Neuron (in vitro differentiated cells): ENCODE data around the gene ALKBH6.
A peak's percentile ranks its signal among the peaks of the same experiment; 100 is the strongest.
"Not testable (repeated sequence)": the region's sequence is repeated elsewhere in the genome, so short reads cannot be mapped to it uniquely, and the experiment has no call there.

Source experiments
- H2AFZ ChIP-seq: one replicate; pipeline ENCODE4 v1.6.1; 2013; ENCODE audit warnings: low read depth, mild to moderate bottlenecking, inconsistent platforms, low read length, moderate library complexity
- H3K27me3 ChIP-seq: one replicate; pipeline ENCODE4 v1.6.1; 2013; ENCODE audit warnings: low read length; ENCODE audit not compliant: insufficient read depth
- H3K36me3 ChIP-seq: one replicate; pipeline ENCODE4 v1.6.1; 2013; ENCODE audit warnings: low read length; ENCODE audit not compliant: insufficient read depth
- H3K4me1 ChIP-seq: one replicate; pipeline ENCODE4 v1.6.1; 2013; ENCODE audit warnings: low read length; ENCODE audit not compliant: insufficient read depth
- H3K4me3 ChIP-seq: 2 replicates; pipeline ENCODE4 v1.5.1; 2013; ENCODE audit warnings: mild to moderate bottlenecking, low read length, moderate library complexity
- H3K9me3 ChIP-seq: one replicate; pipeline ENCODE4 v1.6.1; 2013; ENCODE audit warnings: low read length

Gene ALKBH6

GRCh38 chr19:36046443-36047050 is 32.5 kb upstream of the ALKBH6 start:
- Histone ChIP-seq H3K36me3 (no peaks in the 10 kb centered on the region), H3K27me3 (no peaks in the 10 kb centered on the region), H3K4me3 (no peak overlapping the region), H3K4me1 (no peaks in the 10 kb centered on the region), H2AFZ (no peak overlapping the region), H3K9me3 (peaks cover 2% of the 10 kb centered on the region)

DNA sequence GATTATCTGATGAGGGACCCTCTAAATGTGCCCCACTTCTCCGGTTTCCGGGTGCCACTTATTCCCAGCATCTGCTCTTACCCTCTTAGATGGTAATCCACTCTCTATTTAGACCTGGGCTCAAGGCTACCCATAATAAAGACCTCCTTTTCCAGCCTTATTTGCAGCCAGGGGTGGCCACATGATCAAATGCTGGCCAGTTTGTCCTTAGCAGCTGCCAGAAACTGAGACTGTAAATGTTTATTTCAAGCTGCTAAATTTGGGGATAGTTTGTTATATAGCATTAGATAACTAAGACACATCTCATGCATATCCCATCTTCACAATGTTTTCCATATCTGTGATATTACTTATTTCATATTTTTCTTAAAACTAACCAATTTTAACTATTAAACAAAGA is 29.9 kb upstream of the ALKBH6 start:
- no peaks in the 10 kb centered on the region for H3K4me1 ChIP-seq
- H2AFZ ChIP-seq: no peak overlapping the region
- H3K9me3 ChIP-seq: peaks cover 2% of the 10 kb centered on the region
- no peaks in the 10 kb centered on the region for H3K36me3 ChIP-seq
- no peak overlapping the region for H3K4me3 ChIP-seq
- no peaks in the 10 kb centered on the region for H3K27me3 ChIP-seq

- Histone ChIP-seq H3K36me3 (peaks cover 5% of the 10 kb centered on the region), H3K9me3 (peaks cover 2% of the 10 kb centered on the region), H3K4me3 (no peak overlapping the region)
Measured at GRCh38 chr19:36041831-36042230, 27.8 kb upstream of the ALKBH6 start.

GRCh38 chr19:36041092-36041491 is 27.1 kb upstream of the ALKBH6 start:
- not testable (repeated sequence) for H3K4me3 ChIP-seq, H3K36me3 ChIP-seq, H3K9me3 ChIP-seq, H2AFZ ChIP-seq, H3K27me3 ChIP-seq, H3K4me1 ChIP-seq

More at GRCh38 chr19:36041831-36042230, 27.8 kb upstream of the ALKBH6 start:
- no peaks in the 10 kb centered on the region for H3K4me1 ChIP-seq
- H3K27me3 ChIP-seq: no peaks in the 10 kb centered on the region
- H2AFZ ChIP-seq: no peak overlapping the region

GRCh38 chr19:36040495-36040894 is 26.5 kb upstream of the ALKBH6 start:
- H3K4me3 ChIP-seq: no peak overlapping the region
- H3K4me1 ChIP-seq: no peaks in the 10 kb centered on the region
- H2AFZ ChIP-seq: no peak overlapping the region
- H3K36me3 ChIP-seq: peaks cover 5% of the 10 kb centered on the region
- H3K27me3 ChIP-seq: no peaks in the 10 kb centered on the region
- peaks cover under 1% of the 10 kb centered on the region for H3K9me3 ChIP-seq

DNA sequence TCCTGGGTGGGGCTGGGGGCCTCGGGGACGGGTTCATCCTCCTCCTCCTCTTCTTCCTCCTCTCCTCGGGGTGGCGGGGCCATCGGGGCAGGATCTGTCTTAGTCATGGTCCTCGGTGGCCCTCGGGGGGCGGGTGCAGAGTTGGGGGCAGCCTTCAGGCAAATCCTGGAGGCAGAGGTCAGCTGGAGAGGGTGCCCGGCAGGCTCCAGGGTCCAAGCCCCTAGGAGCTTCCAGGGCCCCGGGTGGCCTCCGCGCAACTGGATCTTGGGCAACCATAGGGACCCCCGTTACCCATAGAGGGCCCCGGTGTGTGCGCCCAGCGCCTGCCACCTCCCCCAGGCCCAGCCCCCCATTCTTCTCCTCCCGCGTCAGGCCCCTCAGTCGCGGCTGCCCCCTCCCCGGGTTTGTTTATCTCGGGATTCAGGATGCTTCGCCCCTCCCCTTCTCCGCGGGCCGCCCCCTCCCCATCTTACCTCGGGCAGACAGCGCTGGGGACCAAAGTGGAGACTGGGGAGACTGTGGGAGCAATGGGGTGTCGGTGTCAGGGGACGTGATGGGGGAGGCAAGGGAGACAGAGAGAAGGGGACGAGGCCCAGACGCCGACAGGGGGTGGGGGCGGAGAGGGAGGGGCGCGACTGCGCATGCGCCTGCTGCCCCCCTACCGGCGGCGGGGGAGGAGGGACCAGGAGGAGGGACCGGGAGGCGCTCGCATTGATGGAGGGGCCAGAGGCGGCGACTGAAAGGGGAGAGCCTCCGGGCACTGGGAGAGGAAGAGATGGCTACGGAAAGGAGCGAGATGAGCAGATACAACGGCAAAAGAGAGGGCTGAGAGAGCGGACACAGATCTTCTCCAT is 18.5 kb upstream of the ALKBH6 start, which contains the start of gene CLIP3:
Gene CLIP3 (minus strand): TSS at position 623 of the 854 bp plus-strand sequence. CDS start 516 bp downstream, at position 107.
- Histone ChIP-seq H3K4me1 (peaks cover 4% of the 10 kb centered on the region), H3K9me3 (no peaks in the 10 kb centered on the region), H3K27me3 (no peaks in the 10 kb centered on the region), H3K36me3 (peaks cover 13% of the 10 kb centered on the region), H3K4me3 (peak within 1 kb of the TSS; percentile 55), H2AFZ (peak within 1 kb of the TSS; percentile 41)

DNA sequence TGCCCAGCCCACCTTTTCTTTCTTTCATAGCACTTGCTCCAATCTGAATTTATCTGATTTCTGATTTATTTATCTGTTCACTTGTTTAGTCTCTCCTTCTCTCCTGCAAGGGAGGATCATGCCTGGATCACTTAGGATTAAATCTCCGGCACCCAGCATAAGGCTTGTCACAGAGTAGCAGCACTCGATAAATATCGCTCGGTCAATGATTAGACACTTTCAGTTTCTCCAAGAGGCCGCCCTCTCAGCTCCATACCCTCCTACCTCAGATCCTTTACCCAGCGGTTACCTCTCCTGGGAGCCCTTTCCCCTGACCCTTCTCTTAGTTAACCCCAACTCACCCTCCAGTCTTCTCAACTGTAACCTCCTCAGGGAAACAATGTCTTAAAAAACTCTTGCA is 17.3 kb upstream of the ALKBH6 start:
- H3K4me1 ChIP-seq: peaks cover 4% of the 10 kb centered on the region
- no peak overlapping the region for H3K4me3 ChIP-seq
- H2AFZ ChIP-seq: no peak overlapping the region
- peaks cover 23% of the 10 kb centered on the region for H3K36me3 ChIP-seq
- H3K27me3 ChIP-seq: no peaks in the 10 kb centered on the region
- H3K9me3 ChIP-seq: no peaks in the 10 kb centered on the region

- no peak overlapping the region for H2AFZ ChIP-seq
- peaks cover 4% of the 10 kb centered on the region for H3K4me1 ChIP-seq
Measured at GRCh38 chr19:36030264-36031148, 16.5 kb upstream of the ALKBH6 start.

GRCh38 chr19:36028313-36029041 is 14.5 kb upstream of the ALKBH6 start:
- peaks cover 4% of the 10 kb centered on the region for H3K4me1 ChIP-seq

More at GRCh38 chr19:36030264-36031148, 16.5 kb upstream of the ALKBH6 start:
- Histone ChIP-seq H3K9me3 (no peaks in the 10 kb centered on the region), H3K36me3 (peaks cover 30% of the 10 kb centered on the region), H3K27me3 (no peaks in the 10 kb centered on the region), H3K4me3 (no peak overlapping the region)

GRCh38 chr19:36027696-36028095 is 13.7 kb upstream of the ALKBH6 start:
- Histone ChIP-seq H3K4me1 (no peaks in the 10 kb centered on the region), H3K27me3 (no peaks in the 10 kb centered on the region), H2AFZ (no peak overlapping the region), H3K4me3 (no peak overlapping the region), H3K9me3 (no peaks in the 10 kb centered on the region), H3K36me3 (peaks cover 46% of the 10 kb centered on the region)

More at GRCh38 chr19:36028313-36029041, 14.5 kb upstream of the ALKBH6 start:
- H3K27me3 ChIP-seq: no peaks in the 10 kb centered on the region
- peaks cover 42% of the 10 kb centered on the region for H3K36me3 ChIP-seq
- no peak overlapping the region for H2AFZ ChIP-seq
- H3K4me3 ChIP-seq: no peak overlapping the region
- no peaks in the 10 kb centered on the region for H3K9me3 ChIP-seq

- no peaks in the 10 kb centered on the region for H3K27me3 ChIP-seq
- H3K9me3 ChIP-seq: no peaks in the 10 kb centered on the region
- peaks cover 53% of the 10 kb centered on the region for H3K36me3 ChIP-seq
- no peak overlapping the region for H2AFZ ChIP-seq
- no peaks in the 10 kb centered on the region for H3K4me1 ChIP-seq
- no peak overlapping the region for H3K4me3 ChIP-seq
Measured at GRCh38 chr19:36026091-36026876, 12.3 kb upstream of the ALKBH6 start.

- Histone ChIP-seq H3K27me3 (no peaks in the 10 kb centered on the region), H2AFZ (no peak overlapping the region), H3K9me3 (no peaks in the 10 kb centered on the region), H3K4me3 (no peak overlapping the region), H3K4me1 (no peaks in the 10 kb centered on the region), H3K36me3 (peaks cover 60% of the 10 kb centered on the region)
Measured at GRCh38 chr19:36025541-36025940, 11.5 kb upstream of the ALKBH6 start.
